GM19455 (cell line): Measurements from ENCODE around the gene UNC45B.
"Not testable (repeated sequence)": the region's sequence is repeated elsewhere in the genome, so short reads cannot be mapped to it uniquely, and the experiment has no call there.

Experiments
- ATAC-seq: cut with Tn5 transposase; IDR thresholded peaks from one replicate; pipeline ENCODE4 v1.9.1; 2021; ENCODE audit not compliant: unreplicated experiment

The UNC45B gene

GRCh38 chr17:35170968-35171771 is 23.6 kb downstream of the UNC45B start:
- ATAC-seq: no peak

GRCh38 chr17:35171834-35172233 is 24.2 kb downstream of the UNC45B start:
- no peak for ATAC-seq

DNA sequence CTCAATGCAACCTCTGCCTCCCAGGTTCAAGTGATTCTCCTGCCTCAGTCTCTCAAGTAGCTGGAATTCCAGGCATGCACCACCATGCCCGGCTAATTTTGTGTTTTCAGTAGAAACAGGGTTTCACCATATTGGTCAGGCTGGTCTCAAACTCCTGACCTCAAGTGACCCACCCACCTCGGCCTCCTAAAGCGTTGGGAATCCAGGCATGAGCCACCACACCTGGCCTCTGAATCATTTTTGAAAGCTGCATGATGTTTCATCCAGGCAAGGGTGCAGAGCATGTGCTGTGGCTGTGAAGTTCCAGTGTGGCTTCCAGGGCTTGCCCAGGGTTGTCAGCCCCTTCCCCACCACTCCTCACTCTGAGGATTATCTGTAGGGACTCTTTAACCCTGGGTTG is 24.7 kb downstream of the UNC45B start:
- ATAC-seq: not testable (repeated sequence)

- no peak for ATAC-seq
Measured at GRCh38 chr17:35174835-35175334, 27.3 kb downstream of the UNC45B start.

GRCh38 chr17:35175638-35176415 is 28.2 kb downstream of the UNC45B start:
- ATAC-seq: no peak

DNA sequence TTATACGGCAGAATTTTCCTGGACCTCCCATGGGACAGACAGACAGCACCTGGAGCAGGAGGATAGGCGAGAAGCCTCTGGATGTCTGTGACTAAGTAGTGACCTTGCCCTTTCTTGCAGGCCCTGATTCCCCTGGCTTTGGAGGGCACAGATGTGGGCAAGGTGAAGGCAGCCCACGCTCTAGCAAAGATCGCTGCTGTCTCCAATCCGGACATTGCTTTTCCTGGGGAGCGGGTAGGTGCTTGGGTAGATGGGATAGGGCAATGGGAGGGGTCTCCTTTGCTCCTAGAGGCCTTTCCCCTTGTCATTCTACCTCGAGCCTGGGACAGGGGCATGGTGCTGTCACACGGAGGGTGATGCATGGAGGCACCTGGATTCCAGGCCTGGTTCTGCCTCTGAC is 29.3 kb downstream of the UNC45B start:
- ATAC-seq: no peak

DNA sequence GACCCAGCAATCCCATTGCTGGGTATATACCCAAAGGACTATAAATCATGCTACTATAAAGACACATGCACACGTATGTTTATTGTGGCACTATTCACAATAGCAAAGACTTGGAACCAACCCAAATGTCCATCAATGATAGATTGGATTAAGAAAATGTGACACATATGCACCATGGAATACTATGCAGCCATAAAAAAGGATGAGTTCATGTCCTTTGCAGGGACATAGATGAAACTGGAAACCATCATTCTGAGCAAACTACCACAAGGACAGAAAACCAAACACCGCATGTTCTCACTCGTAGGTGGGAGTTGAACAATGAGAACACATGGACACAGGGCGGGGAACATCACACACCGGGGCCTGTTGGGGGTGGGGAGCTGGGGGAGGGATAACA is 31.8 kb downstream of the UNC45B start:
- not testable (repeated sequence) for ATAC-seq

- ATAC-seq: no peak
Measured at GRCh38 chr17:35183332-35183731, 35.7 kb downstream of the UNC45B start.

DNA sequence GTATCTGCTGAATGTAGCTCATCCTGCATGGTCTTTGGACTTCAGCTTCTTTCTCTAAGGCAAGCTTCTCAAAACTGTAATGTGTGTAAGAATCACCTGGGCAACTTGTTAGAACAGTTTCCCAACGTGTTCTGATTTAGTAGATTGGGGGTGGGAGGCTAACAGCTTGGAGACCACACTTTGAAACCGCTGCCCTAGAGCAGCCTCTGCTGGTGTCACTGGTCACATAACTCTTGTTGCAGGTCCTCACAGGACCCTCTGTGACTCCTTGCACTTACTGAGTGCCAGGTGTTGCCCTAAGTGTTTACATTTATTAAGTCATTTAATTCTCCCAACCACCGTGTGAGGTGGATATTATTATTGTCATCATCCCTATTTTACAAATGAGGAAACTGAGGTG is 36.7 kb downstream of the UNC45B start:
- no peak for ATAC-seq

- ATAC-seq: no peak
Measured at GRCh38 chr17:35185849-35186248, 38.2 kb downstream of the UNC45B start.

DNA sequence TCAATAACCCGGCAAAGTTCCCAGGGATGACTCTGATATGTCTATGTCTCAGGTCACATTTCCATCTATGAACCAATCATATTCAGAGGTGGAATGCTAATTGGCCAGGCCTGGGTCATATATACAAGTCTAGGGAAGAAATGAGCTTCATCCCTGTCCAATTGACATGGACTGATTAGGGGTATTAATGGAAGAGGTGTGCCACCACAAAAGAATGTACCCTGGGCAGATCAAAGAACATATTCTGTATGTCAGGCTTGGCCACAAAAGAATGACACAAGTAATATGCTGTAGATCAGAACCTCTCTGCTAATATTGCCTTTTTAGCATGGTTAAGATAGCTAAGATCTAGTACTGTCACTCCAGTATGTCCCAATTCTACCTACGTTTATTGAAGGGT is 39.9 kb downstream of the UNC45B start:
- ATAC-seq: no peak

GRCh38 chr17:35188111-35188510 is 40.5 kb downstream of the UNC45B start:
- ATAC-seq: no peak

DNA sequence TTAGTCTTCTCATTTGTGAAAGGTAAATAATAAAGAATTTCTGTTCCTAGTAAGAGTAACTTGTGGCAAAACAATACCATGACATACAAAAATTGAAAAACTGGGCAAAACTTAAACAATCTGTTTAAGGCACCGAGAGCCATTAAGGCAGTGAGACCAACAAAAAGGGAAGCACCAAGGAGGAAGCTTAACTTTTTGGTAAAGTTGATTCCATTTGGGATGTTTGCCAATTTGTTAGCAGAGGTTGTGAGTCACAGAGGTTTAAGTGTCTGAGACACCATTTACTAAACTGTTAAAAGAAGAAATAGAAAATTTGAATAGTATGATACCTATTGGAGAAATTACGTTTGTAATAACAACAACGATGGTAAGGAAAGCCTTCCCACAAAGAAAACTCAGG is 41.7 kb downstream of the UNC45B start:
- ATAC-seq: no peak

DNA sequence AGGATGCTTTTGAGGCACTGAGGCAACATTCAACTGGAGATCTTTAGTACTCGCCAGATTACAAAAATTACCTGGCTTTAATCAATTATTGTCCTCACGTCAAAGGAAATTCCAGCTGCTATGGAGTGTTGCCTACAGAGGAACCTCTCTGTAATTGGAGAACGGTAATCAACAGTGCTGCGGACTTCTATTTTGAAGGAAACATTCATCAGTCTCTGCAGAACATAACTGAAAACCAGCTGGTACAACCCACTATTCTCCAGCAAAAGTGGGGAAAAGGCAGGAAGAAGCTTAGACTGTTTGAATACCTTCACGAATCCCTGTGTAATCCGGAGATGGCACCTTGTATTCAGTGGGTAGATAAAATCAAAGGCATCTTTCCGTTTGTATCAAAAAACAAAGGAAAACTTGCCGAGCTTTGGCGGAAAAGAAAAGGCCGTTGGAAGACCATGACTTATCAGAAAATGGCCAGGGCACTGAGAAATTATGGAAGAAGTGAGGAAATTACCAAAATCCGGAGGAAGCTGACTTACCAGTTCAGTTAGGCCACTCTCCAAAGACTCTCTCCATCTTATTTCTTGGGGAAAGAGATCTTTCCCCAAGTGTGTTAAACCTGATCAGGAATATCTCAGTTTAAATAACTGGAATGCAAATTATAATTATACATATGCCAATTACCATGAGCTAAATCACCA is 43.5 kb downstream of the UNC45B start:
- ATAC-seq: no peak

DNA sequence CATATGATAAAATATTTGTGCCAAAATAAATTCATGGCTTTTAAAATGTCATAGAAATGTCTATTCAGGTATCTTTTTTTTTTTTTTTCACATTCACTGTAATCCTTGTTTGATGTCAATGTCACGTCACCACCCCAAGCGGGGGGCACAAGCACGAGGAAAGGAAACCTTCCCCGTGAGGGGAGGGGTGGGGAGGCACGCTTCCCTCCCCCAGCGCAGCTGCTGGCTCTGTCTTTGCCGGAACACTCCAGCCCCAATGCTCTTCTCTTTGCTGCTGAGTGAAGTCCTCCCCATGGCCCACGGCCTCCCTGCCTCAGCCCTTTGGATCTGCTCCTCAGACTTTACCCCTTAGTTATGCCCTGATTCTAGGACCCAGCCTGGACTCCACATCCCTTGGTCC is 45.1 kb downstream of the UNC45B start:
- no peak for ATAC-seq

DNA sequence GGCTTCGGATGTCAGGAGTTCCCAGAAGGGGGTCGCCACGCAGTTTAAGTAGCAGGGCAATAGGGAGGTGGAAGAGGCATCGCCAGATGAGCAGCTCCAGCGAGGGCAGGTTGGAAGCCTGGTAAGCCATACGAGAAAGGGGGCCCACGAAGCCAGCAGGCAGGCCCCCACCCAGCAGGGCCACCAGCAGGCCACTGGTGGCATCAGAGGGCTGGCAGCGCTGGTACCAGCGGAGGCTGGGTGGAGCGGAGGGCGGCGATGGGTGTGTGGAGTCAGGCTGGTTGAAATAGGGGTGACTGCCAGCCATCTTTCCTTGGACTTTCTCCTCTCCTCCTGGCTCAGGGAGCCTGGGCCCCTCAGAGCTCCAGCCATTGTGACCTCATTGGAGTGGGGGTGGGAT is 46.4 kb downstream of the UNC45B start, which contains the start of gene SLC35G3:
Gene SLC35G3, minus strand, starts transcription at position 393 of the 400 bp plus-strand sequence. Its CDS starts 86 bp downstream, at position 307.
- not testable (repeated sequence) for ATAC-seq

DNA sequence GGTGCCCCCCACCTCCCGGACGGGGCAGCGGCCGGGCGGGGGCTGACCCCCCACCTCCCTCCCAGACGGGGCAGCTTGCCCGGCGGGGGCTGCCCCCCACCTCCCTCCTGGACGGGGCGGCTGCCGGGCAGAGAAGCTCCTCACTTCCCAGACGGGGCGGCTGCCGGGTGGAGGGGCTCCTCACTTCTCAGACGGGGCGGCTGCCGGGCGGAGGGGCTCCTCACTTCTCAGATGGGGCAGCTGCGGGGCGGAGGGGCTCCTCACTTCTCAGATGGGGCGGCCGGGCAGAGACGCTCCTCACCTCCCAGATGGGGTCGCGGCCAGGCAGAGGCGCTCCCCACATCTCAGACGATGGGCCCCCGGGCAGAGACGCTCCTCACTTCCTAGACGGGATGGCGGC is 47.4 kb downstream of the UNC45B start:
- not testable (repeated sequence) for ATAC-seq

GRCh38 chr17:35202582-35202981 is 55.0 kb downstream of the UNC45B start:
- ATAC-seq: not testable (repeated sequence)

DNA sequence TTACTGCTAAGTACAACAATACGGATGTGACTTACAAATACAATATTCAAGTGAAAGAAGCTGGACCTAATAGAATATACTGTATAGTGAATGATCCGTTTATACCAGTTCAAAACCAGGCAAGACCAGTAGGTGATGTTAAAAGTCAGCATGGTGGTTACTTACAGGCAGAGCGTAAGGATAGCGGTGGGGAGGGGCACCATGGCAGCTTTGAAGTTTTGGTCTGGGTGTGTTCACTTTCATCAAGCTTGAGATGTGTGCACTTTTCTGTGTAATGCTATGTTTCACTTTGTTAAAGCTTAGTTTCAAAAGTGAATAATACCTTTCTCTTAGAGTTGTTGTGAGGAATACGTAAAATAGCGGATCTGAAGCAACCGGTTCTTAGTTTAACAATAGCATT is 63.1 kb downstream of the UNC45B start:
- no peak for ATAC-seq

DNA sequence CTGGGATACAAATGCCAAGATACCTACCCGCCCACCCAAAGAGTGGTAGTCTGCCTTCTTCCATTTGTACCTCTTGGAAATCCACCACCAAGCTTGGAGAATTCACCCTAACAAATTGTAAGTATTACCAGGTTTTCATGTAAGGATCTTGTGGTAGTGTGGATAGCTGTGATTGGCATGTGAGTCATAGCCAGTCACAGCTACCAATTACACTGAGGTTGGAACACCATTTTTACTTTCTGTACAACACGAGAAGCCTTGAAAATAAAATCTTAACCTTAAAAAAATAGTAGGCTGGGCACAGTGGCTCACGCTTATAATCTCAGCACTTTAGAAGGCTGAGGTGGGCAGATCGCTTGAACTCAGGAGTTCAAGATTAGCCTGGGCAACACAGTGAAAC is 65.1 kb downstream of the UNC45B start:
- ATAC-seq: no peak

GRCh38 chr17:35213412-35213940 is 65.9 kb downstream of the UNC45B start:
- no peak for ATAC-seq
